Prostate gland (tissue), 2 donors: ENCODE measurements around the gene OSBPL2.

ENCODE experiments used
- CTCF ChIP-seq, 4 experiments: fragments of 200-600 bp in 2 of 4; fragments of 450-650 bp in 2 of 4; sonication (generic) in 2 of 4; IDR thresholded peaks; 1 replicate in 3 of 4; 2 replicates in 1 of 4; pipeline ENCODE4 v1.5.1; 2016 to 2019; ENCODE audit warnings: antibody characterized with exemption in 4 of 4, mild to moderate bottlenecking in 2 of 4, moderate library complexity in 2 of 4
- POLR2A ChIP-seq: fragments of 450-650 bp; IDR thresholded peaks from one replicate; pipeline ENCODE4 v1.6.1; 2016; ENCODE audit warnings: antibody characterized with exemption, mild to moderate bottlenecking
- POLR2AphosphoS5 ChIP-seq: sonication (generic); formaldehyde crosslinking; IDR thresholded peaks from one replicate; pipeline ENCODE4 v1.6.1; 2017; ENCODE audit warnings: antibody characterized with exemption

GRCh38 chr20:62267543-62267942 is 29.2 kb downstream of the OSBPL2 start:
- TF ChIP-seq CTCF (IDR thresholded peaks at IDR 0.05) (no peak), POLR2A (no peak), POLR2AphosphoS5 (no peak)
